ENCODE measurements around the gene CAND1.

Gene CAND1

DNA sequence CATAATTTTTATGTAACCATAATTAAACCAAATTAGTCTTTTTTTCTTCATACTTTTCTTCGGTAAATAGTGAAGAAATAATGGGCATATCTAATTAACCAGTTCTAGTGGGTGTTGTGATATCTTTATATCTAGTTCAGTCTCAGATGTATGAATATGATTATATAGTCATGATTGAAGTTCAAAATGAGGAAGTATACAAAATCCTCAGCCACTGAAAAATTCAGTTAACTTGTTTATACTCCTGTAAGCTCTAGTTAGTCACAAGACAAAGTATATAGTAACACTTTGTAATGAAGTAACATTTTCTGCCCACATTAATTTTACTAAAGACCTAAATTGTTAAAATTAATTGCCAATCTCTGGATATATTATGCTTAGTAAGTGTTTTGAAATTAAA lies 46.5 kb downstream of the CAND1 start:
- TF ChIP-seq, protein P1, sequence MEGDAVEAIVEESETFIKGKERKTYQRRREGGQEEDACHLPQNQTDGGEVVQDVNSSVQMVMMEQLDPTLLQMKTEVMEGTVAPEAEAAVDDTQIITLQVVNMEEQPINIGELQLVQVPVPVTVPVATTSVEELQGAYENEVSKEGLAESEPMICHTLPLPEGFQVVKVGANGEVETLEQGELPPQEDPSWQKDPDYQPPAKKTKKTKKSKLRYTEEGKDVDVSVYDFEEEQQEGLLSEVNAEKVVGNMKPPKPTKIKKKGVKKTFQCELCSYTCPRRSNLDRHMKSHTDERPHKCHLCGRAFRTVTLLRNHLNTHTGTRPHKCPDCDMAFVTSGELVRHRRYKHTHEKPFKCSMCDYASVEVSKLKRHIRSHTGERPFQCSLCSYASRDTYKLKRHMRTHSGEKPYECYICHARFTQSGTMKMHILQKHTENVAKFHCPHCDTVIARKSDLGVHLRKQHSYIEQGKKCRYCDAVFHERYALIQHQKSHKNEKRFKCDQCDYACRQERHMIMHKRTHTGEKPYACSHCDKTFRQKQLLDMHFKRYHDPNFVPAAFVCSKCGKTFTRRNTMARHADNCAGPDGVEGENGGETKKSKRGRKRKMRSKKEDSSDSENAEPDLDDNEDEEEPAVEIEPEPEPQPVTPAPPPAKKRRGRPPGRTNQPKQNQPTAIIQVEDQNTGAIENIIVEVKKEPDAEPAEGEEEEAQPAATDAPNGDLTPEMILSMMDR (IDR thresholded peaks at IDR 0.05; ENCODE audit: low read depth, low read length) = no peak
- no peak for DNase-seq (ENCODE audit: low read depth in 2 of 2)

DNA sequence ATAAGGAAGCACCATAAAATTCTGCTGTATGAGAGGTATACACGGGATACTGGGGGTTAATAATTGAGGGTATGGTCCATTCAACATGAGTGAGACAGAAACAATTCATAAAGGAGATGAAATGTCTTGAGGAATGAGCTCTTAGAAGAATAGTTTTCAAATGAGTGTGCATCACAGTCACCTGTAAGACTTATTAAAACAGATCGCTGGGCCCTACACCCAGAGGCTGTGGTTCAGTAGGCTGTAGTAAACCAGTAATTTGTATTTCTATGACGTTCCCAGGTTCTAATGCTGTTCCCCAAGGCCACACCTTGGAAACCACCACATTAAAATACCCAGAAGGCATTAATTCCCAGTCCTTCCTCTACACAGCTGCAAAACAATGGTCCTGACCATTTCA lies 49.6 kb downstream of the CAND1 start:
- no peak overlapping the region for H3K4me3 ChIP-seq (replicated peaks in 1 of 2; ENCODE audit: low read depth in 2 of 2, low read length in 2 of 2)
- DNase-seq (ENCODE audit: low read depth in 2 of 2) = no peak
- TF ChIP-seq, protein P1 (IDR thresholded peaks at IDR 0.05; ENCODE audit: low read depth, low read length) = no peak

More for the DNA sequence above, 46.5 kb downstream of the CAND1 start:
- H3K4me3 ChIP-seq (replicated peaks in 1 of 2; ENCODE audit: low read depth in 2 of 2, low read length in 2 of 2) = no peak overlapping the region

DNA sequence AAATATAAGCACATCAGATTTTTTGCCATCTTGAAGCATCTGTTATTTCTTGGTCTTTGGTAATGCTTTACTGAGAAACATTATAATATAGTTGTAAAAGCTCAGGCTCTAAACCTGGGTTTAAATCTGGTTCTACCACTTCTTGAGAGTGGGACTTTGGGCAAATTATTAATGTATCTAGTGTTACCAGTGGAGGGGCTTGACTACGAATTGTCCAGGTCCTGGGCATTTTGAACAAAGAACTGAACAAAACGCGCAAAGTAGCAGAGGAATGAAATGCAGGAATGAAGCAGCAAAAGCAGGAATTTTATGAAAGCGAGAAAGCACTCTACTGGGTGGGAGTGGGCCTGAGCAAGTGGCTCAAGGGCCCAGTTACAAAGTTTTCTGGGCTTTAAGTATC lies 50.8 kb downstream of the CAND1 start:
- TF ChIP-seq, protein P1 (IDR thresholded peaks at IDR 0.05; ENCODE audit: low read depth, low read length) = no peak
- DNase-seq (ENCODE audit: low read depth in 2 of 2) = no peak
- H3K4me3 ChIP-seq (replicated peaks in 1 of 2; ENCODE audit: low read depth in 2 of 2, low read length in 2 of 2) = no peak overlapping the region

DNA sequence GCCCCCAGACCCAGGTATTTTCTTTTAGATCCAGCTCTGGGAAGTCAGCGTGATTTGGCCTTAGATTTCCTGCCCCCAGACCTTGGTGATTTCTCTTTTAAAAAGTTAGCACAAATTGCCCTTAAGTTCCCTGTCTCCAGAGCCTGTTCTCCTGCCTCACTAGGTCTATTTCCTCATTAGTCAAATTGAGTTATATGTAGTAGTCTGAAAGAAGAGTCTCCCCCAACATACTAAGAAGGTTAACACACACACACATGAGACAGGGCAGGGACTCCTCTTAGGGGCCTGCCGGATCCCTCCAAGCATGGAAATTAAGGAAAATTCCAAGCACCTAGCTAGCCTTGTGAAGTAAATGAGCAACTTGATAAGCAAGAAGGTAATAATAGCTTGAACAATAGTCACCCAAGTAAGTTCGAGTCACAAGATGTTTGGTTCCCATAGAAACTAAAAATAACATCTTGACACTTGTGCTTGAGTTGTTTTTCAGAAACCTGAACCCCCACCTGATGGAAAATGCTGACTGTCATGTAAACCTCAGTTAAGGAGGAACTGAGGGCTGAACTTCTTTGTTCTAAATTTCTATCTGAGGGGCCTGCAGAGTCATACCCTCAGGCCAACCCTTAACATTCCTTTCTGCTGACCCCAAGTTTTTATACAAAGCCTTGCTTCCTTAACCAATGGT lies 51.6 kb downstream of the CAND1 start:
- DNase-seq (ENCODE audit: low read depth in 2 of 2) = peak; percentile 6 to 13

DNA sequence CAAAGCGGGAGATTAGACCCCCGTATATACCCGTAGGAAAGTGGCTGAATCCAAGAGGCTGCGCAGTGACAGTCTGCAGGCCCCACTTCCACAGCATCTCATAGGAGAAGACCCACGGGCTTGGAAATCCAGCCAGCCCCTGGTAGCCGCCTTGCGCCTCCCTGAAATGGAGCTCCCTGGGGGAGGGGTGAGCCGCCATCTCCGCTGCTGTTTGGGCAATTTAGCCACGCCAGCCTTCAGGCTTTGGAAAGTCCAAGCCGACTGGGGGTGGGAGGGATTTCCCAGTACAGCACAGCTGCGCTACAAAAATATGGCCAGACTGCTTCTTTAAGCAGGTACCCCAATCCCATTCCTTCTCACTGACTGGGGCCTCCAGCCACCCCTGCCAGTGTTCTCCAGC lies 53.4 kb downstream of the CAND1 start:
- H3K4me3 ChIP-seq (replicated peaks in 1 of 2; ENCODE audit: low read depth in 2 of 2, low read length in 2 of 2) = no peak overlapping the region
- no peak for DNase-seq (ENCODE audit: low read depth in 2 of 2)
- TF ChIP-seq, protein P1 (IDR thresholded peaks at IDR 0.05; ENCODE audit: low read depth, low read length) = no peak

More for the DNA sequence above, 51.6 kb downstream of the CAND1 start:
- TF ChIP-seq, protein P1 (IDR thresholded peaks at IDR 0.05; ENCODE audit: low read depth, low read length) = no peak
- H3K4me3 ChIP-seq (replicated peaks in 1 of 2; ENCODE audit: low read depth in 2 of 2, low read length in 2 of 2) = no peak overlapping the region

DNA sequence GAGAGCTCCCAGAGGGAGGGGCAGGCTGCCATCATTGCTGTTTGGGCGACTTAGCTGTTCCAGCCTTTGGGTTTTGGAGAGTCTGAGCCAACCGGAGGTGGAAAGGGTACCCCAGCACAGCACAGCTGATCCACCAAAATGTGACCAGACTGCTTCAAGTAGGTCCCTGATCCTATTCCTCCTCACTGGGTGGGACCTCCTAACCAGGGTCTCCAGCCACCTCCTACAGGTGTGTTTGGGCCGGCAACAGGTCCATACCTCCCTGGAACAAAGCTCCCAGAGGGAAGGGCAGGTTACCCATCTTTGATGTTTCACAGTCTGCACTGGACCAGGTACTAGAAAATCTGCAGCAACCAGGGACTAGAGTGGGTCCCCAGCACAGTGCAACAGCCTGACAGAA lies 53.8 kb downstream of the CAND1 start:
- no peak for DNase-seq (ENCODE audit: low read depth in 2 of 2)
- TF ChIP-seq, protein P1 (IDR thresholded peaks at IDR 0.05; ENCODE audit: low read depth, low read length) = no peak
- H3K4me3 ChIP-seq (replicated peaks in 1 of 2; ENCODE audit: low read depth in 2 of 2, low read length in 2 of 2) = no peak overlapping the region

DNA sequence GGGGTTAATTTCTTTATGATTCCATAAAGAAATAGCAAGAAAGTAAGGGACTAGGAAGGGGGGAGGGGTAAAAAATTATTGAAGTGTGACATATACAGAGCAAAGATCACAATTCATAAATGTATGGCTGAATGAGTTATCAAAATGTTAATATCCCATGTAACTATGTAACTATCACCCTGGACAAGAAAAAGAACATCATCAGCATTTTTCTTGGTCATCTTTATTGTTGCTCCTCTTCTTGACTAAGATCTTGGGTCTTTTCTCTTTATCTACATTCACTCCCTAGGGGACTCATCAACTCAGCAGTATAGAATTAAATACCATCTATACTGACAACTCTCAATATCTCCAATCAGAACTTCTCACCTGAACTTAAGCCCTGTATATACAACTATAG lies 57.5 kb downstream of the CAND1 start:
- TF ChIP-seq, protein P1 (IDR thresholded peaks at IDR 0.05; ENCODE audit: low read depth, low read length) = no peak
- no peak for DNase-seq (ENCODE audit: low read depth in 2 of 2)
- H3K4me3 ChIP-seq (replicated peaks in 1 of 2; ENCODE audit: low read depth in 2 of 2, low read length in 2 of 2) = no peak overlapping the region
